Common myeloid progenitor, CD34-positive (primary cell): ENCODE results near the gene SERPINE3.

Source experiments
- CTCF ChIA-PET: fragments of 350-600 bp; sonication (Branson Sonifier 250); formaldehyde crosslinking; loops from one replicate; lab custom pipeline; 2021; ENCODE audit warnings: antibody characterized with exemption; lab: Charles Lee
- POLR2A ChIA-PET: fragments of 350-600 bp; sonication (Branson Sonifier 250); formaldehyde crosslinking; loops from one replicate; lab custom pipeline; 2021; ENCODE audit warnings: antibody characterized with exemption; lab: Charles Lee
- DNase-seq, 3 donors: peaks; one replicate each; pipeline versions ENCODE4 v3.0.0 to v3.0.0-alpha.2; 2013
- H3K27ac ChIP-seq, 2 experiments: 1 replicate in 1 of 2; 2 replicates in 1 of 2; pipeline ENCODE4 v1.7.0; 2013; ENCODE audit warnings: inconsistent platforms in 2 of 2, low read length in 2 of 2, mild to moderate bottlenecking in 2 of 2, low read depth in 1 of 2, moderate library complexity in 1 of 2; ENCODE audit not compliant: severe bottlenecking in 2 of 2, insufficient read depth in 1 of 2, poor library complexity in 1 of 2
- H3K27me3 ChIP-seq, 5 experiments: replicated peaks in 2 of 5; 1 replicate in 3 of 5; 2 replicates in 2 of 5; pipeline versions ENCODE4 v1.6.1 to v1.7.0; 2013; ENCODE audit warnings: low read length in 4 of 5, mild to moderate bottlenecking in 2 of 5, moderate library complexity in 2 of 5, inconsistent platforms in 1 of 5; ENCODE audit not compliant: insufficient read depth in 5 of 5, control insufficient read depth in 4 of 5
- H3K36me3 ChIP-seq, 4 experiments: 1 replicate in 2 of 4; 2 replicates in 2 of 4; pipeline versions ENCODE4 v1.6.1 to v1.7.0; 2013; ENCODE audit warnings: low read length in 3 of 4, control low read depth in 1 of 4, mild to moderate bottlenecking in 1 of 4; ENCODE audit not compliant: control insufficient read depth in 4 of 4, insufficient read depth in 4 of 4
- H3K4me1 ChIP-seq, 4 experiments: 1 replicate in 3 of 4; 2 replicates in 1 of 4; pipeline versions ENCODE4 v1.6.1 to v1.7.1; 2013; ENCODE audit warnings: low read length in 3 of 4, mild to moderate bottlenecking in 3 of 4, control low read depth in 1 of 4, inconsistent platforms in 1 of 4, moderate library complexity in 1 of 4; ENCODE audit not compliant: control insufficient read depth in 4 of 4, insufficient read depth in 4 of 4; ENCODE audit errors: control extremely low read depth in 1 of 4
- H3K4me3 ChIP-seq, 7 experiments: 1 replicate in 4 of 7; 2 replicates in 3 of 7; pipeline versions ENCODE4 v1.5.1 to v1.7.0; 2013; ENCODE audit warnings: mild to moderate bottlenecking in 7 of 7, low read length in 6 of 7, moderate library complexity in 6 of 7, inconsistent platforms in 2 of 7, low read depth in 2 of 7, control low read depth in 1 of 7; ENCODE audit not compliant: insufficient read depth in 4 of 7, control insufficient read depth in 1 of 7; ENCODE audit errors: extremely low read depth in 1 of 7
- H3K9me3 ChIP-seq, 5 experiments: 1 replicate in 4 of 5; 2 replicates in 1 of 5; pipeline versions ENCODE4 v1.6.1 to v1.7.1; 2013; ENCODE audit warnings: low read length in 4 of 5, mild to moderate bottlenecking in 2 of 5, inconsistent platforms in 1 of 5, low read depth in 1 of 5, moderate library complexity in 1 of 5; ENCODE audit not compliant: control insufficient read depth in 4 of 5, insufficient read depth in 2 of 5; ENCODE audit errors: control extremely low read depth in 1 of 5
- WGBS: methylation state at CpG from one replicate; pipeline ENCODE4 v1.1.5; 2013; ENCODE audit not compliant: insufficient coverage; 5-methylcytosine and 5-hydroxymethylcytosine counted together

SERPINE3 gene

DNA sequence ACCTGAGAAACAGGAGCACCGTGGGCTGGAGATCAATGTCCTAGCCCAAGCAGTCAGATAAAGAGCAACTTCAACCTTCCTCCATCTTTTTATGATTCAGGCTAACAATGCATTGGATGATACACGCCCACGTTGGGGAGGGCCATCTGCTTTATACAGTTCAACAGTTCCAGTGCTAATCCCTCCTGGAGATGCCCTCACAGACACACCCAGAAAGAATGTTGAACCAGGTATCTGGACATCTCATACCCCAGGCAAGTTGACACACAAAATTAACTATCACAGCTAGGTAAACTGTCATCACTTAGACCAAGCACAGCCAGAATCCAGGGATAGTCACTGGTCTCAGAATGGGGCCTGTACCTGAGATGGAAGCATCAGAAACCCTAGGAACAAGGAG lies 20.6 kb upstream of the SERPINE3 start:
- POLR2A ChIA-PET = no interaction called here

DNA sequence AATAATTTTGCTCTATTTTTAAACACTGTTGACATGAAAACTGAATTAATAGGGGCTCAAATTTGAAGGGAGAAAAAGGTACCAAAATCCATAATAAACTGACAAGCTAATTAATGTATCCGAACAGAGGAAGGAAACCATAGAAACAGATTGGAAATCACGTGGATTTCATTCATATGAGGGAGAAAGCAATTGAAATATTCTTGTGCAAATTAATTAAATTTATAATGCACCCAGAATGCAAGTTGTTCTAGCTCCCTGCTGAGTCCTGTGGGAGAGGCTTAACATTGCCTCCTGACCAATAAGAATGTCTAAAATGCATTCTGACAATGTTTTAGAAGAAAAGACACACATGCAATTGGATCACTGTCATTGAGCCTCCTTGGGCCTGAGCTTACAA lies 17.7 kb upstream of the SERPINE3 start:
- H3K36me3 ChIP-seq = no peaks in the 10 kb centered on the region
- WGBS = no CpG with 5 or more reads among the region's 2 CpGs
- no peaks in the 10 kb centered on the region for H3K4me1 ChIP-seq
- no peak overlapping the region for H3K4me3 ChIP-seq
- no peaks in the 10 kb centered on the region for H3K9me3 ChIP-seq
- CTCF ChIA-PET = interaction anchor here (0.6 to 2.1 kb wide), 5 partner anchors 8 to 95 kb away, joined by 3 to 7 read pairs (median 4); no protein-coding TSS in a partner anchor
- POLR2A ChIA-PET = no interaction called here
- no peaks in the 10 kb centered on the region for H3K27me3 ChIP-seq
- DNase-seq = no peak
- no peak overlapping the region for H3K27ac ChIP-seq

More for the DNA sequence above, 20.6 kb upstream of the SERPINE3 start:
- Histone ChIP-seq H3K4me1 (peaks cover 0 to 13% (median 9%) of the 10 kb centered on the region in 4 experiments), H3K4me3 (no peak overlapping the region), H3K36me3 (no peaks in the 10 kb centered on the region), H3K27me3 (no peaks in the 10 kb centered on the region), H3K27ac (no peak overlapping the region), H3K9me3 (no peaks in the 10 kb centered on the region)
- CTCF ChIA-PET = no interaction called here
- DNase-seq = no peak
- WGBS = 100% methylated on average over 3 of the region's 3 CpGs

DNA sequence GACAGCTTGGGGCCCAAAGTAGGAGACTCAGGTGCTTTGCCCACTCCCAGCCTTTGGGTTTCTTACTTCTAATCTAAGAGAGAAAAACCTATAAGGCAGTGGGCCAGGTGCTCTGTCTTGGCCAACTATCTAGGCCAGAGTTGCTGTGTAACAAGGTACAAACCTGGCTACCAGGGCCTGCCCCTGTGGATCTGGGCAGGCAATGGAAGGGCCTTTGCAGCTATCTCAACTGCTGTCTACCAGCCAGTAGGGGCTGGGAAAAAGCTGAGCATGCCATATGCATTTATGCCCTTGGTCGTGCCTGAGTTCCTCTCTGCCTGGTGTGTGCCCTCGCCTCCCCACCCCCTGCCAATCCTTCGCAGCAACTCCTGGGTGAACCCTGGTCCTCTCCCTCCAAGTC lies 16.7 kb upstream of the SERPINE3 start:
- no peaks in the 10 kb centered on the region for H3K9me3 ChIP-seq
- no peaks in the 10 kb centered on the region for H3K36me3 ChIP-seq
- no peak overlapping the region for H3K4me3 ChIP-seq
- no peak overlapping the region for H3K27ac ChIP-seq
- WGBS = 93% methylated on average over 3 of the region's 3 CpGs
- H3K27me3 ChIP-seq = no peaks in the 10 kb centered on the region
- POLR2A ChIA-PET = no interaction called here
- CTCF ChIA-PET = interaction anchor here (1.7 to 2.1 kb wide), 2 partner anchors 18 to 37 kb away, joined by 5 to 7 read pairs; no protein-coding TSS in a partner anchor
- peaks cover 0 to 4% (median 0%) of the 10 kb centered on the region in 4 experiments for H3K4me1 ChIP-seq
- DNase-seq = no peak

DNA sequence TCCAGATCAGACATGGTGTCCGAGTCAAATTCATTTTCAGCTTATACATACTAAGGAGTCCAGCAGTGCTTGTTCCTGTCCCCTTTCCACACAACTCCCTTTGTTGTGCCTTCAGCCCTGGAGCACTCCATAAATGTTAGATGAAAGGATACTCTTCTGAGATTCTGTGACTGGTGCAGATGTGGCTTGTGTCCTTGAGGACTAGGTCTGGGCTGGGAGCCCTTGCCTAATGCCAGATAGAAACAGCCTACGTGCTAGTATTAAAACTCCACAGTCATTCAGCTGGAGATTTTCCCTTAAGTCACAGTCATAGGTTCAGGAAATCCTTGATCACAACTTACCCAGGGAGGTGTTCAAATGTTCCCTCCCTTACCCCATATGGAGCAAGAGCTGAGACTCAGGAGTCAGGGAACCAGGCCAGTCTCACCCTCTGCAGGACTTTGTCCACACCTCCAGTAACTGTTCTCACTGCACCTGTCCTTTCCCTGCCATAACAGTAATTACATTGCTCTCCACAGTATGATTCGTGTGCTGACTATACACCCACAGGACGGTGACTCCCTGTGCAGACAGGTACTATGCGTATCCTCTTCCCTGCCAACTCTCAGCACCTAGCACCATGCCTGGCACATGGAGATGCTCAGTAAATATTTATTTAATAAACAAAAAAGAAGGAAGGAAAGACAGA lies 15.5 kb upstream of the SERPINE3 start:
- DNase-seq = no peak
- 100% methylated on average over 1 of the region's 5 CpGs for WGBS

DNA sequence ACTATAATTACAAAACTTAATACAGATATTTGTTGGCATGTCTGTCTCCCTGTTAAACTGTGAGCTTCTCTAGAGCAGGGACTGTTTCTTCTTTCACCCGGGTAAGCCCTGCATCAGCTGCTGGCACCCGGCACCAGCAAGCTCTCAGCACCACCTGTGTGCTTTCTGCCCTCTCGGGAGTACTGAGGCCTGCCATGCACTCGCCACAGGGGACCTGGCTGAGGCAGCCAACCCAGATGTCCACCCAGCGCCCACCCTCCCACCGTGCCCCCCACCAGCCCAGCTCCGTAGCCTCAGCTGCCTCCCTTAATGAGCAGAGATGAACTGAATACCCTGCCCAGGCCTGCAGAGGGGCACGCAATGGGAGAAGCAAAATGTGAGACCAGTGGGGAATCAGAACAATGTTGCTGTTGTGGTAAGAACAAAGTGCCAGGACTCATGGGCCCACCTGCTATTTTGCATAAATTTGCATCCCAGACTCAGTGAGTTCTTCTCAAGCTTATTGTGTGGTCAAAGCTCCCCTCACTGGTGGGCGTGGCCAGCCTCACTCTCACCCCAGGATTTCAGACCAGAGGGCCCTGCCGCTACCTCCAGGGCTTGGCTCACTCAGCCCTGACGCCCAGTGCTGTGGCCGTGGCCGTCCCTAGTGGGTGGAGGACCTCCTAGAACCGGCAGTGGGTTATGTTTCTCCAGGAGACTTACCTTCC lies 14.6 kb upstream of the SERPINE3 start:
- 92% methylated on average over 11 of the region's 14 CpGs for WGBS
- Histone ChIP-seq H3K27ac (no peak overlapping the region), H3K9me3 (no peaks in the 10 kb centered on the region), H3K36me3 (no peaks in the 10 kb centered on the region), H3K4me3 (no peak overlapping the region), H3K4me1 (peaks cover 0 to 9% (median 3%) of the 10 kb centered on the region in 4 experiments), H3K27me3 (no peaks in the 10 kb centered on the region)
- DNase-seq = no peak
- CTCF ChIA-PET = no interaction called here
- POLR2A ChIA-PET = no interaction called here

More for the DNA sequence above, 15.5 kb upstream of the SERPINE3 start:
- Histone ChIP-seq H3K4me3 (no peak overlapping the region), H3K36me3 (no peaks in the 10 kb centered on the region), H3K4me1 (peaks cover 0 to 4% (median 1%) of the 10 kb centered on the region in 4 experiments), H3K27me3 (no peaks in the 10 kb centered on the region), H3K9me3 (no peaks in the 10 kb centered on the region), H3K27ac (no peak overlapping the region)
- ChIA-PET CTCF (no interaction called here), POLR2A (no interaction called here)

DNA sequence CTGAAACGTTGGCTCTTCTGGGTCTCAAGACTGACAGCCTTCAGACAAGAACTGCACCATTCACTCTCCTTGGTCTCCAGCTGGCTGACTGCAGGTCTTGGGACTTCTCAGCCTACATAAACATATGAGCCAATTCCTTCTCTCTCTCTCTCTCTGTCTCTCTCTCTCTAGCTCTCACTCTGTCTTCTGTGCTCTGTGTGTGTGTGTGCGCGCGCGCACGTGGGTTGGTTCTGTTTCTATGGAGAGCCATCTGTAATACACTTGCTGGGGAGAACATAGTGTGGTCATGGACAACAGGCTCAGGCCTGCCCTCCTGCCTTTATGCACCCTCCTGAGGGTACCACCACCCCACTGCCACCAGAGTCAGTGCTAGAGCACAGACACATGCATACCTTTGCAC lies 13.7 kb upstream of the SERPINE3 start:
- no peaks in the 10 kb centered on the region for H3K36me3 ChIP-seq
- no peak overlapping the region for H3K27ac ChIP-seq
- ChIA-PET POLR2A (no interaction called here), CTCF (no interaction called here)
- DNase-seq = no peak
- no peak overlapping the region for H3K4me3 ChIP-seq
- no peaks in the 10 kb centered on the region for H3K9me3 ChIP-seq
- H3K27me3 ChIP-seq = no peaks in the 10 kb centered on the region
- H3K4me1 ChIP-seq = peaks cover 2 to 18% (median 12%) of the 10 kb centered on the region in 4 experiments
- WGBS = 100% methylated on average over 1 of the region's 6 CpGs

DNA sequence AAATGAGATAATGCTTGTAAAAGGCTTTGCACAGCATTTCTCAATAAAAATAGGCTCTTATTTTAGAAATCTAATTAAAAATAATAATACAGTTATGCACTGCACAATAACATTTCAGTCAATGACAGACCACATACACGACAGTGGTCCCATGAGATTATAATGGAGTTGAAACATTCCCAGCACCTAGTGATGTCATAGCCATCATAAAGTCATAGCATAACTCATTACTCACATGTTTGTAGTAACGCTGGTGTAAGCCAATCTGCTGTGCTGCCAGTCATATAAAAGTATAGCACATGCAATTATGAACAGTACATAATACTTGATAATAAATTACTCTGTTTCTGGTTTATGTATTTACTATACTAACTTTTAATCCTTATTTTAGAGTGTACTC lies 12.7 kb upstream of the SERPINE3 start:
- WGBS = 100% methylated on average over 1 of the region's 2 CpGs
- H3K4me1 ChIP-seq = peaks cover 9 to 28% (median 21%) of the 10 kb centered on the region in 4 experiments
- H3K4me3 ChIP-seq = no peak overlapping the region
- no peak overlapping the region for H3K27ac ChIP-seq
- ChIA-PET CTCF (interaction anchor here (0.7 kb wide), 1 partner anchor 27 kb away, joined by 3 read pairs; no protein-coding TSS in a partner anchor), POLR2A (no interaction called here)
- no peaks in the 10 kb centered on the region for H3K27me3 ChIP-seq
- DNase-seq = no peak
- no peaks in the 10 kb centered on the region for H3K9me3 ChIP-seq
- H3K36me3 ChIP-seq = no peaks in the 10 kb centered on the region
